HCT116 (cell line): ENCODE results near the gene EML4. TPM values are rescaled to one million over a fixed set of nuclear protein-coding genes. Genes with fewer than 3 reads are reported as not detected.

ENCODE experiments used
- ATAC-seq: fragments of 200-7000 bp; cut with Tn5 transposase; 2 replicates; pipeline ENCODE4 v1.9.1; 2020; ENCODE audit warnings: mild to moderate bottlenecking, moderate library complexity
- BruUV-seq: library from RNA; stranded (reverse); fragments of 400-500 nt; replicated peaks from 2 replicates; lab custom pipeline; 2021; lab: Mats Ljungman, UMichigan
- CTCF ChIA-PET: fragments of 300-600 bp; sonication (Branson Sonifier 250); formaldehyde crosslinking; loops from one replicate; lab custom pipeline; 2021; ENCODE audit warnings: antibody characterized with exemption; lab: Charles Lee
- POLR2A ChIA-PET: fragments of 300-600, 350-600 bp; sonication (Branson Sonifier 250); formaldehyde crosslinking; loops from one replicate; lab custom pipeline; 2021; ENCODE audit warnings: antibody characterized with exemption; lab: Charles Lee
- RAD21 ChIA-PET, 2 experiments: fragments of 300-600 bp; sonication (Branson Sonifier 250); formaldehyde crosslinking; loops; one replicate each; lab custom pipeline; 2023; ENCODE audit warnings: low total read pairs in 2 of 2; ENCODE audit not compliant: uncharacterized antibody in 2 of 2, unreplicated experiment in 2 of 2, low non-redundant PET in 1 of 2; lab: Charles Lee
- DNase-seq: peaks from one replicate; pipeline ENCODE4 v3.0.0-alpha.2; 2010; ENCODE audit warnings: low read depth, low spot score
- H2AFZ ChIP-seq: fragments of 200-600 bp; shearing (Covaris generic), sonication (generic); 2 replicates; pipeline ENCODE4 v1.6.1; 2017; ENCODE audit warnings: low read depth, mixed run types, mixed read lengths, antibody characterized with exemption, low read length; ENCODE audit not compliant: poor library complexity, severe bottlenecking
- H3K27ac ChIP-seq: 2 replicates; pipeline ENCODE4 v1.5.1; 2012; ENCODE audit warnings: low read depth, low read length
- H3K27me3 ChIP-seq: fragments of 200-600 bp; sonication (generic); 2 replicates; pipeline ENCODE4 v1.6.1; 2016; ENCODE audit warnings: mixed run types, low read length, mixed read lengths; ENCODE audit not compliant: insufficient read depth
- H3K36me3 ChIP-seq, 2 experiments: fragments of 200-500 bp in 1 of 2; fragments of 200-600 bp in 1 of 2; sonication (Bioruptor generic) in 1 of 2; sonication (generic) in 1 of 2; 2 replicates each; pipeline versions ENCODE4 v1.5.1 to v1.6.1; 2014 to 2016; ENCODE audit warnings: low read length in 2 of 2, inconsistent platforms in 1 of 2, mixed read lengths in 1 of 2, mixed run types in 1 of 2; ENCODE audit not compliant: insufficient read depth in 2 of 2, control insufficient read depth in 1 of 2
- H3K4me1 ChIP-seq, 2 experiments: fragments of 200-600 bp in 1 of 2; sonication (generic) in 1 of 2; 2 replicates each; pipeline versions ENCODE4 v1.5.1 to v1.6.1; 2012 to 2017; ENCODE audit warnings: low read length in 2 of 2, inconsistent platforms in 1 of 2, mild to moderate bottlenecking in 1 of 2, mixed read lengths in 1 of 2, mixed run types in 1 of 2, moderate library complexity in 1 of 2; ENCODE audit not compliant: insufficient read depth in 2 of 2, control insufficient read depth in 1 of 2
- H3K4me2 ChIP-seq: fragments of 200-600 bp; sonication (generic); 2 replicates; pipeline ENCODE4 v1.6.1; 2017; ENCODE audit warnings: mixed run types, low read length, mixed read lengths
- H3K4me3 ChIP-seq, 2 experiments: fragments of 200-600 bp in 1 of 2; sonication (generic) in 1 of 2; replicated peaks in 1 of 2; 2 replicates each; pipeline ENCODE4 v1.5.1; 2011 to 2016; ENCODE audit warnings: low read length in 2 of 2, control low read depth in 1 of 2, low read depth in 1 of 2, mild to moderate bottlenecking in 1 of 2, mixed read lengths in 1 of 2, mixed run types in 1 of 2
- H3K79me2 ChIP-seq: fragments of 200-600 bp; sonication (generic); 2 replicates; pipeline ENCODE4 v1.6.1; 2017; ENCODE audit warnings: mild to moderate bottlenecking, mixed run types, low read length, moderate library complexity, mixed read lengths; ENCODE audit not compliant: insufficient read depth
- H3K9ac ChIP-seq: fragments of 200-600 bp; sonication (generic); 2 replicates; pipeline ENCODE4 v1.6.1; 2016; ENCODE audit warnings: low read length, mixed read lengths
- H3K9me2 ChIP-seq: fragments of 200-600 bp; sonication (generic), shearing (Covaris generic); 2 replicates; pipeline ENCODE4 v1.6.1; 2017; ENCODE audit warnings: mixed run types, mild to moderate bottlenecking, moderate library complexity; ENCODE audit not compliant: insufficient read depth
- H3K9me3 ChIP-seq, 2 experiments: fragments of 200-500 bp in 1 of 2; fragments of 200-600 bp in 1 of 2; sonication (Bioruptor generic) in 1 of 2; sonication (generic) in 1 of 2; 2 replicates each; pipeline ENCODE4 v1.6.1; 2014 to 2017; ENCODE audit warnings: low read length in 2 of 2, mixed read lengths in 2 of 2, inconsistent platforms in 1 of 2, low read depth in 1 of 2, mild to moderate bottlenecking in 1 of 2, mixed run types in 1 of 2, moderate library complexity in 1 of 2; ENCODE audit not compliant: control insufficient read depth in 1 of 2, insufficient read depth in 1 of 2
- H4K20me1 ChIP-seq: fragments of 200-600 bp; sonication (generic), shearing (Covaris generic); 2 replicates; pipeline ENCODE4 v1.6.1; 2017; ENCODE audit warnings: mixed run types, mild to moderate bottlenecking, moderate library complexity; ENCODE audit not compliant: insufficient read depth
- ATF3 ChIP-seq: IDR thresholded peaks from 2 replicates; pipeline ENCODE4 v1.6.1; 2012
- CBX3 ChIP-seq: IDR thresholded peaks from 2 replicates; pipeline ENCODE4 v1.6.1; 2012; ENCODE audit warnings: low read depth
- CEBPB ChIP-seq: IDR thresholded peaks from 2 replicates; pipeline ENCODE4 v1.6.1; 2012; ENCODE audit warnings: low read depth
- CTCF ChIP-seq, 3 experiments: fragments of 200-600 bp in 1 of 3; sonication (generic) in 1 of 3; IDR thresholded peaks in 2 of 3; conservative IDR thresholded peaks in 1 of 3; 2 replicates each; pipeline ENCODE4 v1.5.1; 2012 to 2017; ENCODE audit warnings: low read depth in 2 of 3, low read length in 2 of 3, antibody characterized with exemption in 1 of 3, borderline replicate concordance in 1 of 3, control low read depth in 1 of 3, mild to moderate bottlenecking in 1 of 3, mixed read lengths in 1 of 3, mixed run types in 1 of 3, moderate library complexity in 1 of 3; ENCODE audit not compliant: insufficient read depth in 1 of 3
- EGR1 ChIP-seq: IDR thresholded peaks from 2 replicates; pipeline ENCODE4 v1.6.1; 2012; ENCODE audit warnings: low read depth
- EZH2 ChIP-seq: fragments of 200-600 bp; sonication (generic); IDR thresholded peaks from 2 replicates; pipeline ENCODE4 v1.6.1; 2017; ENCODE audit warnings: antibody characterized with exemption, mixed run types
- FOSL1 ChIP-seq: IDR thresholded peaks from 2 replicates; pipeline ENCODE4 v1.6.1; 2012; ENCODE audit warnings: low read depth
- JUND ChIP-seq: IDR thresholded peaks from 2 replicates; pipeline ENCODE4 v1.6.1; 2012
- MAX ChIP-seq: IDR thresholded peaks from 2 replicates; pipeline ENCODE4 v1.6.1; 2012
- POLR2A ChIP-seq: IDR thresholded peaks from 2 replicates; pipeline ENCODE4 v1.7.0; 2011; ENCODE audit warnings: borderline replicate concordance; ENCODE audit not compliant: insufficient read depth, insufficient read length; ENCODE audit errors: extremely low read depth
- RAD21 ChIP-seq: IDR thresholded peaks from 2 replicates; pipeline ENCODE4 v1.6.1; 2012; ENCODE audit warnings: low read depth, mild to moderate bottlenecking
- REST ChIP-seq: IDR thresholded peaks from 2 replicates; pipeline ENCODE4 v1.6.1; 2012; ENCODE audit warnings: low read depth
- SIN3A ChIP-seq: IDR thresholded peaks from 2 replicates; pipeline ENCODE4 v1.6.1; 2012; ENCODE audit warnings: low read depth
- SP1 ChIP-seq: IDR thresholded peaks from 2 replicates; pipeline ENCODE4 v1.6.1; 2012; ENCODE audit warnings: low read depth
- SRF ChIP-seq: IDR thresholded peaks from 2 replicates; pipeline ENCODE4 v1.6.1; 2012; ENCODE audit warnings: low read depth
- TCF7L2 ChIP-seq: IDR thresholded peaks from 2 replicates; pipeline ENCODE4 v1.7.0; 2011; ENCODE audit warnings: borderline replicate concordance, inconsistent platforms; ENCODE audit not compliant: insufficient read depth, insufficient read length; ENCODE audit errors: extremely low read depth
- YY1 ChIP-seq: IDR thresholded peaks from 2 replicates; pipeline ENCODE4 v1.6.1; 2011; ENCODE audit warnings: low read length, low read depth, moderate library complexity, mild to moderate bottlenecking; ENCODE audit not compliant: insufficient replicate concordance; ENCODE audit errors: extremely low read depth
- ZBTB33 ChIP-seq: IDR thresholded peaks from 2 replicates; pipeline ENCODE4 v1.6.1; 2011; ENCODE audit warnings: mild to moderate bottlenecking, low read length, moderate library complexity; ENCODE audit not compliant: insufficient replicate concordance; ENCODE audit errors: extremely low read depth
- ZFX ChIP-seq: fragments of 450-650 bp; IDR thresholded peaks from 2 replicates; pipeline ENCODE4 v1.6.1; 2017
- ZNF274 ChIP-seq: fragments of 200-500 bp; sonication (Bioruptor generic); IDR thresholded peaks from 2 replicates; pipeline ENCODE4 v1.6.1; 2014; ENCODE audit warnings: mild to moderate bottlenecking, low read depth, low read length, inconsistent platforms
- intact Hi-C: fragments of 100-400 bp; cut with micrococcal nuclease; formaldehyde crosslinking; loops from 2 replicates; pipeline ENCODE4 v1.10.0; 2022
- total RNA-seq: library from RNA; stranded (reverse); gene quantifications from one replicate; pipeline ENCODE4 v1.2.1, GENCODE V29; 2021; ENCODE audit not compliant: unreplicated experiment

EML4 gene
- total RNA-seq, 1 experiment from 2014 or later = 53.5 TPM

GRCh38 chr2:42304059-42304713 is 135.0 kb downstream of the EML4 start:
- ATAC-seq (no peak), DNase-seq (no peak)
- no peak overlapping the region for H3K27ac ChIP-seq
- H2AFZ ChIP-seq = no peak overlapping the region
- H4K20me1 ChIP-seq = no peaks in the 10 kb centered on the region
- H3K9ac ChIP-seq = no peak overlapping the region
- intact Hi-C loops = no loop called here
- no peak overlapping the region for H3K4me2 ChIP-seq
- no peaks in the 10 kb centered on the region for H3K27me3 ChIP-seq
- no TSS peak for BruUV-seq
- RAD21 ChIA-PET = no interaction called here
- POLR2A ChIA-PET = no interaction called here
- no peaks in the 10 kb centered on the region for H3K79me2 ChIP-seq
- H3K9me3 ChIP-seq = no peaks in the 10 kb centered on the region
- CTCF ChIA-PET = no interaction called here
- no peak overlapping the region for H3K4me3 ChIP-seq
- TF ChIP-seq ATF3 (no peak), RAD21 (no peak), ZBTB33 (no peak), POLR2A (no peak), ZNF274 (no peak), SRF (no peak), FOSL1 (no peak), CTCF (IDR thresholded peaks at IDR 0.05 in 2 of 3, conservative IDR thresholded peaks at IDR 0.05 in 1 of 3; ENCODE audit: borderline replicate concordance in 1 of 3, insufficient read depth in 1 of 3, low read depth in 2 of 3, low read length in 2 of 3) (no peak), REST (no peak), YY1 (no peak), SP1 (no peak), CBX3 (no peak), EGR1 (no peak), TCF7L2 (no peak), EZH2 (no peak), JUND (no peak), SIN3A (no peak), ZFX (no peak), CEBPB (no peak), MAX (no peak)
- H3K9me2 ChIP-seq = no peaks in the 10 kb centered on the region
- peaks cover 8 to 9% of the 10 kb centered on the region in 2 experiments; a peak in 2 of 4 replicates for H3K36me3 ChIP-seq
- H3K4me1 ChIP-seq = no peaks in the 10 kb centered on the region
